RWPE2 (cell line): ENCODE data around the gene PRSS12.

ENCODE experiments used
- ATAC-seq: fragments of 200-7000 bp; cut with Tn5 transposase; 3 replicates; pipeline ENCODE4 v1.9.1; 2021; ENCODE audit warnings: low read depth
- DNase-seq: peaks from one replicate; pipeline ENCODE4 v3.0.0-alpha.2; 2020; ENCODE audit warnings: low spot score
- H3K27ac ChIP-seq: fragments of 450-650 bp; 2 replicates; pipeline ENCODE4 v1.5.1; 2017; ENCODE audit warnings: mild to moderate bottlenecking; ENCODE audit not compliant: poor library complexity, severe bottlenecking
- H3K27me3 ChIP-seq: fragments of 250-450 bp; sonication (Bioruptor Pico); 2 replicates; pipeline ENCODE4 v1.5.1; 2021; ENCODE audit warnings: mild to moderate bottlenecking, moderate library complexity; ENCODE audit not compliant: insufficient read depth, poor library complexity, severe bottlenecking
- H3K36me3 ChIP-seq: fragments of 250-450 bp; sonication (Bioruptor Pico); 2 replicates; pipeline ENCODE4 v1.5.1; 2020; ENCODE audit warnings: low read depth, mild to moderate bottlenecking, moderate library complexity
- H3K4me1 ChIP-seq: fragments of 250-450 bp; sonication (Bioruptor Pico); 2 replicates; pipeline ENCODE4 v1.5.1; 2021; ENCODE audit warnings: mild to moderate bottlenecking, moderate library complexity; ENCODE audit not compliant: insufficient read depth, poor library complexity, severe bottlenecking
- H3K4me3 ChIP-seq: fragments of 250-450 bp; sonication (Bioruptor Pico); 2 replicates; pipeline ENCODE4 v1.5.1; 2021; ENCODE audit warnings: mild to moderate bottlenecking, moderate library complexity; ENCODE audit not compliant: severe bottlenecking
- H3K9me3 ChIP-seq: fragments of 250-450 bp; sonication (Bioruptor Pico); 2 replicates; pipeline ENCODE4 v1.5.1; 2021; ENCODE audit warnings: mild to moderate bottlenecking, moderate library complexity; ENCODE audit not compliant: severe bottlenecking
- TF ChIP-seq, protein P1 (sequence below): fragments of 450-650 bp; IDR thresholded peaks from one replicate; pipeline ENCODE4 v1.5.1; 2017; ENCODE audit warnings: mild to moderate bottlenecking, moderate library complexity; ENCODE audit not compliant: poor library complexity, severe bottlenecking

PRSS12 gene

DNA sequence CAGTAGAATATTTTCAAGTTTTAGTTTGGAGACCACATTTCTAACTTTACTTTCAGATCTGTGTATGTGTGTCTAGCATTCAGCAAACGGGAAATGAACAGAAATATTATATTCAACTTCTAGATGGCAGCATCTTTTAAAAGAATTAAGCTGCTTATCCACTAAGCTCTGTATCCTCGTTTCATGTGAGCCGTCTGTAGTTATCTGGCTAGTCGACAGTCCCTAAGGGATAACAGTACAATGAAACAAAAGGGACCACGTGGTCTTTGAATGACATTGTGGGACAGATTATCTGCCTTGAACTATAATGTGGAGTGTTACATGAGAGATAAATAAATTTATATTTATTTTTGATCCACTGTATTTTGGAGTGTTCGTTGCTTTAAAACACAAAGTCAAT, 35.8 kb upstream of the PRSS12 start:
- H3K4me1 ChIP-seq, result no peaks in the 10 kb centered on the region
- TF ChIP-seq, protein P1, sequence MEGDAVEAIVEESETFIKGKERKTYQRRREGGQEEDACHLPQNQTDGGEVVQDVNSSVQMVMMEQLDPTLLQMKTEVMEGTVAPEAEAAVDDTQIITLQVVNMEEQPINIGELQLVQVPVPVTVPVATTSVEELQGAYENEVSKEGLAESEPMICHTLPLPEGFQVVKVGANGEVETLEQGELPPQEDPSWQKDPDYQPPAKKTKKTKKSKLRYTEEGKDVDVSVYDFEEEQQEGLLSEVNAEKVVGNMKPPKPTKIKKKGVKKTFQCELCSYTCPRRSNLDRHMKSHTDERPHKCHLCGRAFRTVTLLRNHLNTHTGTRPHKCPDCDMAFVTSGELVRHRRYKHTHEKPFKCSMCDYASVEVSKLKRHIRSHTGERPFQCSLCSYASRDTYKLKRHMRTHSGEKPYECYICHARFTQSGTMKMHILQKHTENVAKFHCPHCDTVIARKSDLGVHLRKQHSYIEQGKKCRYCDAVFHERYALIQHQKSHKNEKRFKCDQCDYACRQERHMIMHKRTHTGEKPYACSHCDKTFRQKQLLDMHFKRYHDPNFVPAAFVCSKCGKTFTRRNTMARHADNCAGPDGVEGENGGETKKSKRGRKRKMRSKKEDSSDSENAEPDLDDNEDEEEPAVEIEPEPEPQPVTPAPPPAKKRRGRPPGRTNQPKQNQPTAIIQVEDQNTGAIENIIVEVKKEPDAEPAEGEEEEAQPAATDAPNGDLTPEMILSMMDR, result no peak
- no peaks in the 10 kb centered on the region for H3K36me3 ChIP-seq
- ATAC-seq (no peak), DNase-seq (no peak)
- H3K27me3 ChIP-seq, result no peaks in the 10 kb centered on the region
- no peaks in the 10 kb centered on the region for H3K9me3 ChIP-seq
- no peak overlapping the region for H3K4me3 ChIP-seq
- H3K27ac ChIP-seq, result no peak overlapping the region

DNA sequence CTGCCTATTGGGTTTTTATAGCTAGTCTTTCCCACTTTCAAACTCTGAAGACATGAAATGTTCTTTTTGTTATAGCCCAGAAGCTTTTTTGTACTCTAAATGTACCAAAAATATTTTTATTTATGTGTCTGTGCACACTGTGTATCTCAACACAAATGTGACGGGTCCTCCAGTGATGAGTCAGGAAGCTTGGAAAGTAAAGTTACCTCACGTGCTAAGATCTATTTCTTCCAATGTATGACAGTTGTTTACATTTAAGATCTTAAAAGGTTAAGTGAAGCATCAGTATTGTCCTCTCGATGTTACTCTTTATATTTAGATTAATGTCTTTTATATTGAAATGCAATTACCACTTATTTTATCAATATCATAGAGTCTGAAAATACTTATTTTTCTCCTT, 29.1 kb upstream of the PRSS12 start:
- DNase-seq, result no peak
- Histone ChIP-seq H3K4me1 (no peaks in the 10 kb centered on the region), H3K27me3 (no peaks in the 10 kb centered on the region), H3K36me3 (no peaks in the 10 kb centered on the region), H3K27ac (no peak overlapping the region), H3K9me3 (no peaks in the 10 kb centered on the region), H3K4me3 (no peak overlapping the region)
- TF ChIP-seq, protein P1, result no peak
- no peak for ATAC-seq

DNA sequence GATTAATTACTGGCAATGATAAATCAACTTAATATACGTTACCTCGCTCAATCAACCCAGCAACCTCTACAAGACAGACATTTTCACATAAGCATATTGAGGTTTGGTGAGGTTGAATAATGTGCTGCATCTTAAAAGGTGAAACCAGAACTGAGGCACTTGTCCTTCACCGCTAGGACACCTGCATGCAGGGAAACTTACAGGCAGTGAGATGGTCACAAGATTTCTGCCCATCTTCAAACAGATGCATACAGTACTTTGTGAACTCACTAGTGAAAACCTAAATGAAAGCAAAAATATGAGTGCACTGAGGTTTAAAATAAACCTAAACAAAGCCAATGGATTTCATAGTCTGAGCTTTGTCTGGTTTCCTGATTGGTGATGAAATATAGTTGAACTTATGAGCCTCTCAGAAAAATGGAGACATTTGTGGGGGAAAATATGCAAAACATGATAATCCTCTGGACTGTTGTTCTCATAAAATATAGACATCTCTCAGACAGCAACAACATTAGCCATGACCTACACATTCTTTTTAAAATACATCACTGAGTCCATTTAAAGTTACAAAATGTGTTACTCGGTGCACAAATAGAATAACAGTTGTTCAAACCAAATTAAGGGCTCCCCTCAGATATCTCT, 20.9 kb upstream of the PRSS12 start:
- ATAC-seq (no peak), DNase-seq (no peak)
- Histone ChIP-seq H3K4me1 (no peaks in the 10 kb centered on the region), H3K36me3 (no peaks in the 10 kb centered on the region), H3K9me3 (no peaks in the 10 kb centered on the region), H3K27ac (no peak overlapping the region), H3K4me3 (no peak overlapping the region), H3K27me3 (no peaks in the 10 kb centered on the region)
- TF ChIP-seq, protein P1, result no peak

DNA sequence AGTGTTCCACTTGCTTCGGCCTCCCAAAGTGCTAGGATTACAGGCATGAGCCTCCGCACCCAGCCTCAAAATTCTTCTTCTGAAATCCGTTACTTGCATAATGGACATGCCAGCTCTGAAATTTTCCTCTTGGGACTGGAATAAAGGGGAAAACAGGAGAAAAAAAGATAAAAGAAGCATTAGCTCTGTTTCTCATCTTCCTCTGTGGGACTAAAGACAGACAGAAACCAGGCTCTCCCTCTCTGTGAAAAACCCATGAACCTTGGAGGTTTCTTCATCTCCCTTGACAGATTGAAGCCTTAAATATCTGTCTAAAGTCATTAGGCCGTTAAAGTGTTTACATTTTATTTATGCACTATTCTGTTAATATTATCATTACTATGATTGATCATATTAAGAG, 19.4 kb upstream of the PRSS12 start:
- Histone ChIP-seq H3K36me3 (no peaks in the 10 kb centered on the region), H3K27ac (no peak overlapping the region), H3K27me3 (no peaks in the 10 kb centered on the region), H3K4me1 (no peaks in the 10 kb centered on the region), H3K9me3 (no peaks in the 10 kb centered on the region), H3K4me3 (no peak overlapping the region)
- DNase-seq (no peak), ATAC-seq (no peak)
- TF ChIP-seq, protein P1, result no peak

DNA sequence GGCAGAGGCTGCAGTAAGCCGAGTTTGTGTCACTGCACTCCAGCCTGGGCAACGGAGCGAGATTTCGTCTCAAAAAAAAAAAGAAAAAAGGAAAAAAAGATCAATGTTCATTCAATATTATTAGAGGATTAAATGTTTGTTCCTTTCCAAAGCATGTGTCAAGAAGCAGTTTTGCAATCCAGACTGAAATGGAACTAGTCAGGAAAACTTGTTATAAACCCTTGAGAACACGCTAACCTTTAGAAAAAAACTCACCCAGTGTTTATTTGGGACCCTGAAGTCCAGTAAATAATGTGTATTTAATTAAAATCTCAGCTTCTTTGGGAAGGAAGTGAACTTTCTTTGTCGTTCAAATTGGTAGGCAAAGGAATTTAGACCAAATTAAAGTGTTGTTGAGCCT, 16.4 kb upstream of the PRSS12 start:
- Histone ChIP-seq H3K27me3 (no peaks in the 10 kb centered on the region), H3K36me3 (no peaks in the 10 kb centered on the region), H3K9me3 (no peaks in the 10 kb centered on the region), H3K4me1 (no peaks in the 10 kb centered on the region), H3K4me3 (no peak overlapping the region), H3K27ac (no peak overlapping the region)
- TF ChIP-seq, protein P1, result no peak
- ATAC-seq (no peak), DNase-seq (no peak)
